ENCODE data around the gene TMEM184A.
"Not testable (repeated sequence)": the region's sequence is repeated elsewhere in the genome, so short reads cannot be mapped to it uniquely, and the experiment has no call there.

Gene TMEM184A

GRCh38 chr7:1590476-1590875 lies 34.5 kb upstream of the TMEM184A start:
- no peak for DNase-seq (ENCODE audit: low read depth)

- no peak for DNase-seq (ENCODE audit: low read depth)
These were observed 33.0 kb upstream of the TMEM184A start for GRCh38 chr7:1588978-1589377.

- no peak for DNase-seq (ENCODE audit: low read depth)
These were observed 31.7 kb upstream of the TMEM184A start for GRCh38 chr7:1587738-1588137.

GRCh38 chr7:1586827-1587705 lies 31.1 kb upstream of the TMEM184A start:
- DNase-seq (ENCODE audit: low read depth), result no peak

- DNase-seq (ENCODE audit: low read depth), result no peak
These were observed 30.3 kb upstream of the TMEM184A start for GRCh38 chr7:1586126-1586826.

GRCh38 chr7:1585142-1585981 lies 29.4 kb upstream of the TMEM184A start:
- DNase-seq (ENCODE audit: low read depth), result no peak

GRCh38 chr7:1584700-1585099 lies 28.7 kb upstream of the TMEM184A start:
- DNase-seq (ENCODE audit: low read depth), result no peak

GRCh38 chr7:1583241-1583930 lies 27.4 kb upstream of the TMEM184A start:
- not testable (repeated sequence) for DNase-seq (ENCODE audit: low read depth)

- DNase-seq (ENCODE audit: low read depth), result no peak
These were observed 24.5 kb upstream of the TMEM184A start for GRCh38 chr7:1580422-1581030.

- DNase-seq (ENCODE audit: low read depth), result peak; percentile 64
These were observed 23.7 kb upstream of the TMEM184A start for GRCh38 chr7:1579481-1580421.

- no peak for DNase-seq (ENCODE audit: low read depth)
These were observed 22.5 kb upstream of the TMEM184A start for GRCh38 chr7:1578513-1578912.

GRCh38 chr7:1576521-1577253 lies 20.7 kb upstream of the TMEM184A start:
- DNase-seq (ENCODE audit: low read depth), result no peak

GRCh38 chr7:1575809-1576208 lies 19.8 kb upstream of the TMEM184A start:
- DNase-seq (ENCODE audit: low read depth), result no peak

- DNase-seq (ENCODE audit: low read depth), result no peak
These were observed 16.3 kb upstream of the TMEM184A start for GRCh38 chr7:1572111-1572822.

GRCh38 chr7:1569833-1570632 lies 14.0 kb upstream of the TMEM184A start, which contains the start of gene PSMG3:
Gene PSMG3 (minus strand): TSS chr7:1570032. CDS start chr7:1569339, 693 bp downstream.
- peak; percentile 87 for DNase-seq (ENCODE audit: low read depth)

GRCh38 chr7:1569440-1569832 lies 13.4 kb upstream of the TMEM184A start:
- DNase-seq (ENCODE audit: low read depth), result no peak

GRCh38 chr7:1569016-1569415 lies 13.0 kb upstream of the TMEM184A start:
- DNase-seq (ENCODE audit: low read depth), result no peak

Data from activated T-cell treated with anti-CD3 and anti-CD28 coated beads for 24 hours (primary cell).